HepG2 (cell line): ENCODE measurements around the gene SHISA9. TPM values are rescaled to one million over a fixed set of nuclear protein-coding genes. Genes with fewer than 3 reads are reported as not detected.

Experiments
- ATAC-seq: fragments of 200-7000 bp; cut with Tn5 transposase; 3 replicates; pipeline ENCODE4 v1.9.1; 2020; ENCODE audit warnings: mild to moderate bottlenecking, moderate library complexity
- BruUV-seq: library from RNA; stranded (reverse); fragments of 400-500 nt; replicated peaks from 2 replicates; lab custom pipeline; 2021; lab: Mats Ljungman, UMichigan
- CTCF ChIA-PET: fragments of 300-600 bp; formaldehyde crosslinking; extraction: SDS; loops from one replicate; lab custom pipeline; 2021; ENCODE audit warnings: low total read pairs, inconsistent platforms, low intra/inter-chr PET ratio; lab: Yijun Ruan, JAX
- POLR2A ChIA-PET: fragments of 350-600 bp; sonication (Branson Sonifier 250); formaldehyde crosslinking; loops from one replicate; lab custom pipeline; 2020; ENCODE audit warnings: antibody characterized with exemption, inconsistent platforms; lab: Yijun Ruan, JAX
- DNase-seq: peaks from one replicate; pipeline ENCODE4 v3.0.0-alpha.2; 2015; ENCODE audit warnings: low spot score
- FAIRE-seq: peaks from 3 replicates; lab custom pipeline; 2011; peaks lifted over from hg19 to GRCh38; lab: Jason Lieb, UNC
- H2AFZ ChIP-seq: one replicate; pipeline ENCODE4 v1.6.1; 2011; ENCODE audit warnings: low read length, inconsistent platforms
- H3K27ac ChIP-seq: fragments of 300-600 bp; 3 replicates; pipeline ENCODE4 v1.8.0; 2011; ENCODE audit warnings: mixed run types, mild to moderate bottlenecking, mixed read lengths, low read length, inconsistent platforms; ENCODE audit not compliant: insufficient read depth; ENCODE audit errors: extremely low read length
- H3K27me3 ChIP-seq, 2 experiments: fragments of 200-600 bp in 1 of 2; 2 replicates in 1 of 2; 3 replicates in 1 of 2; pipeline versions ENCODE4 v1.6.0 to v1.8.0; 2011; ENCODE audit warnings: low read length in 2 of 2, mild to moderate bottlenecking in 2 of 2, moderate library complexity in 2 of 2, inconsistent platforms in 1 of 2; ENCODE audit not compliant: insufficient read depth in 2 of 2, control insufficient read depth in 1 of 2
- H3K36me3 ChIP-seq, 2 experiments: fragments of 200-600 bp in 1 of 2; replicated peaks in 1 of 2; 2 replicates in 1 of 2; 3 replicates in 1 of 2; pipeline versions ENCODE4 v1.5.1 to v1.8.0; 2011; ENCODE audit warnings: low read length in 2 of 2, inconsistent platforms in 1 of 2; ENCODE audit not compliant: insufficient read depth in 2 of 2, control insufficient read depth in 1 of 2
- H3K4me1 ChIP-seq: 2 replicates; pipeline ENCODE4 v1.5.1; 2012; ENCODE audit warnings: low read length, inconsistent platforms; ENCODE audit not compliant: insufficient read depth
- H3K4me2 ChIP-seq: 2 replicates; pipeline ENCODE4 v1.6.0; 2011; ENCODE audit warnings: low read depth, low read length, inconsistent platforms
- H3K4me3 ChIP-seq, 3 experiments: fragments of 200-600 bp in 1 of 3; sonication (generic), shearing (Covaris generic) in 1 of 3; replicated peaks in 1 of 3; 2 replicates each; pipeline ENCODE4 v1.5.1; 2011 to 2016; ENCODE audit warnings: low read length in 3 of 3, inconsistent platforms in 2 of 3, low read depth in 2 of 3, mild to moderate bottlenecking in 2 of 3, control low read depth in 1 of 3, mixed read lengths in 1 of 3; ENCODE audit not compliant: insufficient read depth in 1 of 3
- H3K79me2 ChIP-seq: one replicate; pipeline ENCODE4 v1.6.1; 2011; ENCODE audit warnings: low read length, inconsistent platforms; ENCODE audit not compliant: insufficient read depth
- H3K9ac ChIP-seq: 2 replicates; pipeline ENCODE4 v1.6.0; 2011; ENCODE audit warnings: mild to moderate bottlenecking, low read depth, low read length, inconsistent platforms; ENCODE audit not compliant: insufficient read depth
- H3K9me3 ChIP-seq: 2 replicates; pipeline ENCODE4 v1.5.1; 2012; ENCODE audit warnings: mild to moderate bottlenecking, low read length
- H4K20me1 ChIP-seq: 2 replicates; pipeline ENCODE4 v1.6.0; 2011; ENCODE audit warnings: inconsistent platforms, mild to moderate bottlenecking, low read length, moderate library complexity; ENCODE audit not compliant: insufficient read depth
- PCBP1 ChIP-seq: fragments of 200-400 bp; formaldehyde crosslinking; IDR thresholded peaks from 2 replicates; pipeline ENCODE4 v1.6.1; 2017; ENCODE audit warnings: mild to moderate bottlenecking, low read depth, low read length, borderline replicate concordance
- PCBP2 ChIP-seq: fragments of 200-400 bp; formaldehyde crosslinking; optimal IDR thresholded peaks from 2 replicates; pipeline ENCODE3; 2018; ENCODE audit warnings: low read length, low read depth; ENCODE audit not compliant: poor library complexity, severe bottlenecking
- ZNF138 ChIP-seq: sonication (generic); formaldehyde crosslinking; IDR thresholded peaks from 2 replicates; pipeline ENCODE4 v1.5.0; 2020; ENCODE audit warnings: mild to moderate bottlenecking, low read depth, missing genetic modification reagents
- ZNF180 ChIP-seq: sonication (generic); formaldehyde crosslinking; IDR thresholded peaks from 2 replicates; pipeline ENCODE4 v1.4.0; 2020; ENCODE audit warnings: low read depth, missing genetic modification reagents, borderline replicate concordance
- ZNF282 ChIP-seq: fragments of 450-650 bp; IDR thresholded peaks from 2 replicates; pipeline ENCODE4 v1.6.1; 2018; ENCODE audit not compliant: partially characterized antibody
- ZNF605 ChIP-seq: sonication (generic); formaldehyde crosslinking; IDR thresholded peaks from 2 replicates; pipeline ENCODE4 v1.8.0; 2022; ENCODE audit warnings: mild to moderate bottlenecking, missing genetic modification reagents
- WGBS: methylation state at CpG from one replicate; pipeline ENCODE4 v1.1.6; 2017; ENCODE audit warnings: low lambda C conversion rate; 5-methylcytosine and 5-hydroxymethylcytosine counted together
- in situ Hi-C: cut with HindIII; loops from 2 replicates; pipeline ENCODE4 v1.10.0; 2017; ENCODE audit warnings: low pct_unique_long_range_greater_than_20kb; ENCODE audit not compliant: extremely low pct_ligation_motif_present
- intact Hi-C: fragments of 100-400 bp; cut with micrococcal nuclease; formaldehyde crosslinking; loops from one replicate; pipeline ENCODE4 v1.10.0; 2022; ENCODE audit not compliant: unreplicated experiment
- polyA plus RNA-seq, 8 experiments: library from polyadenylated mRNA; depleted of rRNA in 3 of 8; stranded (reverse) in 7 of 8; unstranded in 1 of 8; fragments of >200 nt; fragmentation: Illumina TruSeq in 4 of 8; extraction: Trizol in 4 of 8; gene quantifications; 2 replicates each; pipeline versions ENCODE4 v1.2.1 to v1.2.3, GENCODE V29; 2011 to 2016; ENCODE audit warnings: low read depth in 4 of 8, missing spikeins in 1 of 8, mixed read lengths in 1 of 8; ENCODE audit not compliant: insufficient read depth in 1 of 8
- total RNA-seq, 5 experiments: library from RNA; depleted of rRNA; stranded (reverse); fragments of >200 nt; fragmentation: Illumina TruSeq; extraction: Trizol; gene quantifications; 2 replicates each; pipeline ENCODE4 v1.2.3, GENCODE V29; 2016; ENCODE audit warnings: low read depth in 1 of 5
- TF ChIP-seq, protein P1 (sequence below): sonication (generic); formaldehyde crosslinking; IDR thresholded peaks from 2 replicates; pipeline ENCODE4 v1.4.0; 2020; ENCODE audit warnings: missing genetic modification reagents, borderline replicate concordance

SHISA9 gene
- total and polyA plus RNA-seq, 2 of the 13 experiments (the other 11 are each of a cell fraction or from before 2014, with no cell fraction given): 0.01 TPM; not detected in 1

DNA sequence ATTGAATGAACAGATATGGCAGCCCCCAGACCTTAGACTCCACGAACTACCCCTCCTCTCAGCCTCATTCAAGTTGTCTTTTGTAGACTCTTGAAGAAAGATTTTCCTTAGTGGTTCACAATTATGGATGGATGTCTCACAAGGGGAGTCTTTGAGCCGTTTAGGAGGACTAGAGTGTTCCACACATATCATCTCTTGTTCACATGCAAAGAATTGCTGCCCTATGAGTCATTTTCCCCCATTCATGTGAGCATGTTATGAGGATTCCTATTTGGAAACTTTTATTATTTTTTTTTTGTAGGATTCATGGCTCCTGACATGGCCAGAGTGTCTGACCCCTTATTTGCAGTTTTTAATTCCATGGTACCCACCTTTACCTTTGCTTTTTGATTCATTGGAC is 237.1 kb downstream of the SHISA9 start:
- no peak overlapping the region for H3K9ac ChIP-seq
- H3K27me3 ChIP-seq: no peaks in the 10 kb centered on the region; a peak in 1 of 5 replicates
- no peaks in the 10 kb centered on the region for H3K36me3 ChIP-seq
- no peaks in the 10 kb centered on the region for H3K4me1 ChIP-seq
- in situ Hi-C loops: no loop called here
- intact Hi-C loops: no loop called here
- H4K20me1 ChIP-seq: no peaks in the 10 kb centered on the region
- CTCF ChIA-PET: no interaction called here
- POLR2A ChIA-PET: no interaction called here
- FAIRE-seq: no peak
- BruUV-seq: no TSS peak
- H3K9me3 ChIP-seq: no peaks in the 10 kb centered on the region
- no peak overlapping the region for H3K4me3 ChIP-seq
- no peak overlapping the region for H3K4me2 ChIP-seq
- TF ChIP-seq ZNF138 (CRISPR knock-in tag) (no peak), ZNF605 (CRISPR knock-in tag) (no peak), ZNF180 (CRISPR knock-in tag) (no peak)
- TF ChIP-seq, protein P1, sequence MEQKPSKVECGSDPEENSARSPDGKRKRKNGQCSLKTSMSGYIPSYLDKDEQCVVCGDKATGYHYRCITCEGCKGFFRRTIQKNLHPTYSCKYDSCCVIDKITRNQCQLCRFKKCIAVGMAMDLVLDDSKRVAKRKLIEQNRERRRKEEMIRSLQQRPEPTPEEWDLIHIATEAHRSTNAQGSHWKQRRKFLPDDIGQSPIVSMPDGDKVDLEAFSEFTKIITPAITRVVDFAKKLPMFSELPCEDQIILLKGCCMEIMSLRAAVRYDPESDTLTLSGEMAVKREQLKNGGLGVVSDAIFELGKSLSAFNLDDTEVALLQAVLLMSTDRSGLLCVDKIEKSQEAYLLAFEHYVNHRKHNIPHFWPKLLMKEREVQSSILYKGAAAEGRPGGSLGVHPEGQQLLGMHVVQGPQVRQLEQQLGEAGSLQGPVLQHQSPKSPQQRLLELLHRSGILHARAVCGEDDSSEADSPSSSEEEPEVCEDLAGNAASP: no peak
- H3K27ac ChIP-seq: no peak overlapping the region
- no peak for DNase-seq
- H3K79me2 ChIP-seq: no peaks in the 10 kb centered on the region
- WGBS: 0% methylated on average over 2 of the region's 2 CpGs
- H2AFZ ChIP-seq: no peak overlapping the region
- ATAC-seq: no peak

DNA sequence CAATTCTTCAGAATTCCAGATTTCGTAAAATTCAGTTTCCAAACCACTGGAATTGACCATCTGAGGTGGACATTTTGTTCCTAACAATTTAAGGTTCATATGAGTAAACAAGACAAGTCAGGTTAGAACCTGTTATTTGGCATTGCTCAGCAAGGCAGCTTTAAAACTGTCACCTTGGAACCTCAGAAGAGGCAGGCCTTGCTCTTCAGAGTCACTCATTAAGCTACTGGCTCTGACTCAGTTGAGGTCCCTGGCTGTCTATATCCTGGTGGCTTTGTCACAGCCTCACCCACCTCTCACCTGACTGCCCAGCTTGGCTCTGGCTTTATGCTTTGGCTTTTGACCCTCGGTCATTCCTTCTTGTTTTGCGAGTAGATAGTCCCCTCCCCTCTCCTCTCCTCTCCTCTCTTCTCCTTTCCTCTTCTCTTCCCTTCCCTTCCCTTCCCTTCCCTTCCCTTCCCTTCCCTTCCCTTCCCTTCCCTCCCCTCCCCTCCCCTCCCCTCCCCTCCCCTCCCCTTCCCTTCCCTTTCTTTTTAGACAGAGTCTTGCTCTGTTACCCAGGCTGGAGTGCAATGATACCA is 238.4 kb downstream of the SHISA9 start:
- peak; percentile 63; the same call in 1 of the 2 replicates for TF ChIP-seq PCBP1
- no peak for TF ChIP-seq ZNF282
- TF ChIP-seq PCBP2: peak; percentile 78
- no peaks in the 10 kb centered on the region for H3K4me1 ChIP-seq
- H3K27ac ChIP-seq: no peak overlapping the region
- FAIRE-seq (no peak), DNase-seq (no peak), ATAC-seq (no peak)
- in situ Hi-C loops (no loop called here), intact Hi-C loops (no loop called here)
- no peak overlapping the region for H3K4me3 ChIP-seq
- no peak overlapping the region for H3K4me2 ChIP-seq
- ChIA-PET CTCF (no interaction called here), POLR2A (no interaction called here)
- no peaks in the 10 kb centered on the region for H3K79me2 ChIP-seq
- WGBS: 28% methylated on average over 3 of the region's 3 CpGs
- H3K36me3 ChIP-seq: no peaks in the 10 kb centered on the region
- no peaks in the 10 kb centered on the region for H4K20me1 ChIP-seq
- H3K9me3 ChIP-seq: no peaks in the 10 kb centered on the region
- no peak overlapping the region for H3K9ac ChIP-seq
- no peak overlapping the region for H2AFZ ChIP-seq
- no TSS peak for BruUV-seq
- H3K27me3 ChIP-seq: no peaks in the 10 kb centered on the region; a peak in 1 of 5 replicates
